Neuron (in vitro differentiated cells): ENCODE results near the gene RHBDL2.

Experiments
- H2AFZ ChIP-seq: one replicate; pipeline ENCODE4 v1.6.1; 2013; ENCODE audit warnings: low read depth, mild to moderate bottlenecking, inconsistent platforms, low read length, moderate library complexity
- H3K27me3 ChIP-seq: one replicate; pipeline ENCODE4 v1.6.1; 2013; ENCODE audit warnings: low read length; ENCODE audit not compliant: insufficient read depth
- H3K36me3 ChIP-seq: one replicate; pipeline ENCODE4 v1.6.1; 2013; ENCODE audit warnings: low read length; ENCODE audit not compliant: insufficient read depth
- H3K4me1 ChIP-seq: one replicate; pipeline ENCODE4 v1.6.1; 2013; ENCODE audit warnings: low read length; ENCODE audit not compliant: insufficient read depth
- H3K4me3 ChIP-seq: 2 replicates; pipeline ENCODE4 v1.5.1; 2013; ENCODE audit warnings: mild to moderate bottlenecking, low read length, moderate library complexity
- H3K9me3 ChIP-seq: one replicate; pipeline ENCODE4 v1.6.1; 2013; ENCODE audit warnings: low read length

RHBDL2 gene

GRCh38 chr1:38958967-38959366, 17.3 kb upstream of the RHBDL2 start:
- Histone ChIP-seq H3K4me3 (no peak overlapping the region), H2AFZ (no peak overlapping the region), H3K9me3 (peaks cover 1% of the 10 kb centered on the region), H3K27me3 (no peaks in the 10 kb centered on the region), H3K36me3 (no peaks in the 10 kb centered on the region), H3K4me1 (no peaks in the 10 kb centered on the region)

- H3K4me3 ChIP-seq, result no peak overlapping the region
- no peaks in the 10 kb centered on the region for H3K4me1 ChIP-seq
- H2AFZ ChIP-seq, result no peak overlapping the region
- no peaks in the 10 kb centered on the region for H3K27me3 ChIP-seq
- H3K36me3 ChIP-seq, result no peaks in the 10 kb centered on the region
- no peaks in the 10 kb centered on the region for H3K9me3 ChIP-seq
Measured at GRCh38 chr1:38953433-38953860, 11.8 kb upstream of the RHBDL2 start.

- no peaks in the 10 kb centered on the region for H3K36me3 ChIP-seq
- no peaks in the 10 kb centered on the region for H3K9me3 ChIP-seq
- no peak overlapping the region for H3K4me3 ChIP-seq
- H3K27me3 ChIP-seq, result no peaks in the 10 kb centered on the region
- no peak overlapping the region for H2AFZ ChIP-seq
- H3K4me1 ChIP-seq, result no peaks in the 10 kb centered on the region
Measured at GRCh38 chr1:38950553-38950952, 8.9 kb upstream of the RHBDL2 start.

GRCh38 chr1:38944547-38944946, 2.9 kb upstream of the RHBDL2 start:
- Histone ChIP-seq H3K4me1 (no peaks in the 10 kb centered on the region), H3K9me3 (no peaks in the 10 kb centered on the region), H3K36me3 (no peaks in the 10 kb centered on the region), H3K4me3 (no peak overlapping the region), H3K27me3 (peaks cover 7% of the 10 kb centered on the region), H2AFZ (no peak overlapping the region)

- H3K9me3 ChIP-seq, result no peaks in the 10 kb centered on the region
- H3K4me3 ChIP-seq, result no peak overlapping the region
- H3K4me1 ChIP-seq, result no peaks in the 10 kb centered on the region
- H3K27me3 ChIP-seq, result peaks cover 7% of the 10 kb centered on the region
- no peaks in the 10 kb centered on the region for H3K36me3 ChIP-seq
- no peak overlapping the region for H2AFZ ChIP-seq
Measured at GRCh38 chr1:38942664-38943428, 1.2 kb upstream of the RHBDL2 start.

- Histone ChIP-seq H3K9me3 (no peaks in the 10 kb centered on the region), H3K36me3 (no peaks in the 10 kb centered on the region), H3K4me1 (no peaks in the 10 kb centered on the region), H3K4me3 (no peak overlapping the region), H3K27me3 (peaks cover 7% of the 10 kb centered on the region), H2AFZ (no peak overlapping the region)
Measured at GRCh38 chr1:38941093-38941492, 537 bp downstream of the RHBDL2 start.

GRCh38 chr1:38940339-38941047, 1.1 kb downstream of the RHBDL2 start:
- Histone ChIP-seq H3K4me1 (no peaks in the 10 kb centered on the region), H3K27me3 (peaks cover 7% of the 10 kb centered on the region), H3K36me3 (no peaks in the 10 kb centered on the region), H3K9me3 (no peaks in the 10 kb centered on the region), H3K4me3 (no peak overlapping the region), H2AFZ (no peak overlapping the region)

- no peak overlapping the region for H2AFZ ChIP-seq
- no peaks in the 10 kb centered on the region for H3K36me3 ChIP-seq
- H3K4me1 ChIP-seq, result no peaks in the 10 kb centered on the region
- H3K4me3 ChIP-seq, result no peak overlapping the region
- H3K9me3 ChIP-seq, result no peaks in the 10 kb centered on the region
- peaks cover 7% of the 10 kb centered on the region for H3K27me3 ChIP-seq
Measured at GRCh38 chr1:38938722-38939260, 2.8 kb downstream of the RHBDL2 start.

- Histone ChIP-seq H3K27me3 (no peaks in the 10 kb centered on the region), H3K4me1 (peaks cover 17% of the 10 kb centered on the region), H3K9me3 (no peaks in the 10 kb centered on the region), H2AFZ (no peak overlapping the region), H3K36me3 (no peaks in the 10 kb centered on the region), H3K4me3 (no peak overlapping the region)
Measured at GRCh38 chr1:38932571-38932970, 9.1 kb downstream of the RHBDL2 start.

GRCh38 chr1:38929476-38929875, 12.2 kb downstream of the RHBDL2 start:
- Histone ChIP-seq H3K27me3 (no peaks in the 10 kb centered on the region), H3K4me1 (peaks cover 17% of the 10 kb centered on the region), H3K4me3 (no peak overlapping the region), H2AFZ (no peak overlapping the region), H3K36me3 (no peaks in the 10 kb centered on the region), H3K9me3 (no peaks in the 10 kb centered on the region)

GRCh38 chr1:38929054-38929453, 12.6 kb downstream of the RHBDL2 start:
- peaks cover 17% of the 10 kb centered on the region for H3K4me1 ChIP-seq
- no peak overlapping the region for H3K4me3 ChIP-seq
- no peaks in the 10 kb centered on the region for H3K9me3 ChIP-seq
- no peaks in the 10 kb centered on the region for H3K36me3 ChIP-seq
- no peak overlapping the region for H2AFZ ChIP-seq
- no peaks in the 10 kb centered on the region for H3K27me3 ChIP-seq

- Histone ChIP-seq H3K27me3 (no peaks in the 10 kb centered on the region), H3K4me1 (peaks cover 8% of the 10 kb centered on the region), H2AFZ (no peak overlapping the region), H3K4me3 (no peak overlapping the region), H3K36me3 (no peaks in the 10 kb centered on the region), H3K9me3 (no peaks in the 10 kb centered on the region)
Measured at GRCh38 chr1:38926091-38926490, 15.5 kb downstream of the RHBDL2 start.

GRCh38 chr1:38925391-38925790, 16.2 kb downstream of the RHBDL2 start:
- H3K36me3 ChIP-seq, result no peaks in the 10 kb centered on the region
- H3K9me3 ChIP-seq, result no peaks in the 10 kb centered on the region
- no peak overlapping the region for H3K4me3 ChIP-seq
- no peak overlapping the region for H2AFZ ChIP-seq
- no peaks in the 10 kb centered on the region for H3K27me3 ChIP-seq
- H3K4me1 ChIP-seq, result peaks cover 8% of the 10 kb centered on the region
